ENCODE measurements around the gene XXYLT1.

- TF ChIP-seq CTCF (IDR thresholded peaks at IDR 0.05 in 2 of 3, conservative IDR thresholded peaks at IDR 0.05 in 1 of 3; ENCODE audit: borderline replicate concordance in 1 of 3, insufficient read depth in 1 of 3, low read depth in 2 of 3, low read length in 2 of 3) (no peak), POLR2AphosphoS5 (IDR thresholded peaks at IDR 0.05; ENCODE audit: low read depth, low read length) (no peak), POLR2A (IDR thresholded peaks at IDR 0.05; ENCODE audit: borderline replicate concordance, extremely low read depth, insufficient read depth, insufficient read length) (no peak), EZH2 (IDR thresholded peaks at IDR 0.05) (no peak), FOSL1 (IDR thresholded peaks at IDR 0.05; ENCODE audit: low read depth) (no peak), SP1 (IDR thresholded peaks at IDR 0.05; ENCODE audit: low read depth) (no peak), MAX (IDR thresholded peaks at IDR 0.05) (no peak), ZFX (IDR thresholded peaks at IDR 0.05) (no peak), EZH2phosphoT487 (IDR thresholded peaks at IDR 0.05; ENCODE audit: borderline replicate concordance) (no peak)
These were observed 169.9 kb downstream of the XXYLT1 start for GRCh38 chr3:195101001-195101583.

All from HCT116 (cell line).